ENCODE results near the gene ZNF580. TPM values are rescaled to one million over a fixed set of nuclear protein-coding genes. Genes with fewer than 3 reads are reported as not detected.

The ZNF580 gene
- 5.3 and 8.6 TPM in 2 replicates for total RNA-seq

DNA sequence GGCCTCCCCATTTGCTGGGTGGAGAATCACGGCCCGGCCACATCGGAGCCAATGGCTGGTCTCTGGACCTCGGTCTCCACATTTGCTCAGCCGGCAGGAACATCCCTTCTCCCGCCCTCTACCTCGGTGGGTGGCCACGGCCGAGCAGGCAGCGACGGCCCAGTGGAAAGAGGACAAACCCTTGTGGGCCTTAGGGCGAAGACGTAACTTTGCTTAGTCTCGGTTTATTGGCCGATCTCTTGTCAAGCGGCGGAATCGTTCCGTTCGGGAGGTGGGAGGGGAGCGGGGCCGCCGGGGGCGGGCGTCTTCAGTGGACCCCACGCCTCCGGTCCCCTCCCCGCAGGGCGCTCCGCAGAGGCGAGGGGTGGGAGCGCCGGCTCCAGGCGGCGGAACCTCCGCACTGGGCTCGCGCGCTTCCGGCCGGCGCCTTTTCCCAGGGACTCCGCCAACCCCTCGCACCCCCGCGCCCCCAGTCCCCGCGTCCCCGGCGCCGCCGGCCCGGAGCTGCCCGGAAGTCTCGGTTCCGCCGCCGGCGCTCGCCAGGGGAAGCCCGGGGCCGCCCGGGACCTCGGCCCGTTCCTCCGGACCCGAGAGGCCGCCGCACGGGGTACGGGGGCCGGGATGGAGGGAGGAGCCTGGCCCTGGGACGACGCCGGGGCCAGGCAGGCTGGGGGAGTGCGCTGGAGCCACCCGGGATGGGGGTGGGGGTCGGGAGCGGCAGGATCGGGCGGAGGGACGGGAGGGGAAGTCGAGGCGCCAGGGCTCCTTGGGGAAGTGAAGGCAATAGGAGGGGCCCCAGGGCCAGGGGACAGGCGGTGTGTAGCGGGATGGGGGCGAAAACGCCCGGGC lies at the start of gene ZNF580:
ZNF580 (plus strand) TSS at position 426 of the 849 bp plus-strand sequence. CDS start 1,507 bp downstream, outside the sequence.

GRCh38 chr19:55599468-55599841 lies 41.3 kb upstream of the ZNF580 start, which contains the start of gene FIZ1:
Gene FIZ1 (minus strand): TSS chr19:55599517. CDS start chr19:55597865, 1,652 bp downstream.

GRCh38 chr19:55599842-55600661 lies 40.8 kb upstream of the ZNF580 start, which contains the start of gene ZNF524:
Gene ZNF524 (plus strand): TSS chr19:55600288. CDS start chr19:55602113, 1,825 bp downstream.

DNA sequence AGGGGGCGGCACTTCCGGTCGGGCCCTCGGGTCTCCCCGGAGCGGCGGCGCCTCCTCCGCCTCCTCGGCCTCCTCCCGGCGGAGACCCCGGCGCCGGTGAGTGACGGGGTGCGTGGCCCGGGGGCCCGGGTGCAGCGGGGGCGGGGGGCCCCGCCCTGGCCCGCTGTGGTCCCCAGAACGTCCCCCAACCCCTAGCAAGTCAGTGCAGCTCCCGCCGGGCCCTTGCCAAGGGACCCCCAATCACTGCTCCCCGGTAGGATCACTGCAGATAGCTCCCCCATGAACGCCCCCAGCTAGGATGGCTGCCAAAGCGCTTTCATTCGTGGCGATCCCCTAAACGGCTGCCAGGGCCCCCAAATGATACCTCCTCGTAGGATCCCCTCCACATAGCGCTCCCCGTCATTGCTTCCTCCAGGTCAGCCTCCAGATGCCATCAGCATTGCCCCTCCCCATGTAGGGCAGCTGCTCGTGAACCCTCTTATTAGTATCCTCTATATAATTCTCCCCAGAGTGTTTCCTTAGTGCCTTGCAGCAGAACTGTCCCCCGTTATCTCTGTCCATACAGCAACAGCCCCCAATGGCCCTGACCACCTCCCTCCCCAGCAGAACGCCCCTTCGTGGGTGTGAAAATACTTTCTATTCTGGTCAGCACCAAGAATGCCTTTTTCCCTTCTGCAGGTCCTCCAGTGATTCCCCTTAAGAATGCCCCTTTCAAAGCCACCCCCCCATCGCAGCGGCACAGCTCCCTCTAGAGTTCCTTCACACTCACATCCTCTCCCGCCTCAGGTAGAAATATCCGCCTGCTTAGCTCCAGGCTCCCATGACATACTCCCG lies 34.9 kb upstream of the ZNF580 start, which contains the start of gene ZNF865:
ZNF865 (plus strand) TSS at position 11 of the 834 bp plus-strand sequence. CDS start 7,972 bp downstream, outside the sequence.

DNA sequence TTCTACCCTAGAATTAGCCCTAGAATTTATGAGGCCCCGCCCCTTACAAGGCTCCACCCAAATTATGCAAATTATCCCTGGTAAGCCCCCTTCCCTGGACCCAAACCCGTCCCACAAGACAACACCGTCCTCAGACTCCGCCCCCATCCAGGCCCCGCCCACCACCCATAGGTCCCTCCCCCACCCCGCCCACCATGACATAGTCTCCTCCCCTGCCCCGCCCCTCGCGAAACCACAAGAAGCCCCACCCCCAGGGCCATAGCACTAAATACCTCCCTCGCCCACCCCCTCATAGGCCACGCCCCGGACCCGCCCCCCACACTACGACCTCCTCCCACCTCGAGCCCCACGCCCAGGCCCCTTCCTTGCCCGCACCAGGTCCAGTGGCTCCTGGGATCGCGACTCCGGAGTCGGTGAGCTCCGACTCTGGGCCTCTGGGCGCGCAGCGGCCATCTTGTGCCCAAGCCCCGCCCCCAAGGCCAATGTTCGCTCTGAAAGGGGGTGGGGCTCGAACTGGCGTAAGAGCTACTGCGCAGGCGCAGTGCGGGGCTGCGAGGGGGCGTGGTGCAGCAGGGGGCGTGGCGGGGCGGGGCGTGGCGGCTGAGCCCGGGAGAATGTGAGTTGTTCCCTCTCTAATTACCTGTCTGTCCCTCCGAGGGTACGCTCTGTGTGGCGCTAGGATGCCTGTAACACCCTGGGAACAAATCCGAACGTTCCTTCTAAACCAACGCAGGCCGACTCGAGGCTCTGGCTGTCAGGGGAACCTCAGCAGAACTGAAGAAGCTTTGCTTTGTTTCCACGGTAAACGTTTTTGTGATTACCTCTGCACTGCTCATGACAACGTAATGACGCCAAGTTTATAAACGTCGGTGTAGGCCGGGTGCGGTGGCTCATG lies 16.4 kb upstream of the ZNF580 start, which contains the start of gene ZNF784:
ZNF784 (minus strand) TSS at position 458 of the 895 bp plus-strand sequence; CDS start at position 453, 5 bp downstream.

GRCh38 chr19:55643003-55643886 lies 2.4 kb downstream of the ZNF580 start, which contains the start of gene ZNF581:
Gene ZNF581 (plus strand): TSS chr19:55643649. CDS start chr19:55644572, 923 bp downstream.

GRCh38 chr19:55647732-55648584 lies 7.2 kb downstream of the ZNF580 start, which contains the start of gene CCDC106:
Gene CCDC106 (plus strand): TSS chr19:55648212. CDS start chr19:55649047, 835 bp downstream.

GRCh38 chr19:55654868-55655647 lies 14.3 kb downstream of the ZNF580 start, which contains the start of gene U2AF2:
Gene U2AF2 (plus strand): TSS chr19:55655035. CDS start chr19:55655105, 70 bp downstream.

DNA sequence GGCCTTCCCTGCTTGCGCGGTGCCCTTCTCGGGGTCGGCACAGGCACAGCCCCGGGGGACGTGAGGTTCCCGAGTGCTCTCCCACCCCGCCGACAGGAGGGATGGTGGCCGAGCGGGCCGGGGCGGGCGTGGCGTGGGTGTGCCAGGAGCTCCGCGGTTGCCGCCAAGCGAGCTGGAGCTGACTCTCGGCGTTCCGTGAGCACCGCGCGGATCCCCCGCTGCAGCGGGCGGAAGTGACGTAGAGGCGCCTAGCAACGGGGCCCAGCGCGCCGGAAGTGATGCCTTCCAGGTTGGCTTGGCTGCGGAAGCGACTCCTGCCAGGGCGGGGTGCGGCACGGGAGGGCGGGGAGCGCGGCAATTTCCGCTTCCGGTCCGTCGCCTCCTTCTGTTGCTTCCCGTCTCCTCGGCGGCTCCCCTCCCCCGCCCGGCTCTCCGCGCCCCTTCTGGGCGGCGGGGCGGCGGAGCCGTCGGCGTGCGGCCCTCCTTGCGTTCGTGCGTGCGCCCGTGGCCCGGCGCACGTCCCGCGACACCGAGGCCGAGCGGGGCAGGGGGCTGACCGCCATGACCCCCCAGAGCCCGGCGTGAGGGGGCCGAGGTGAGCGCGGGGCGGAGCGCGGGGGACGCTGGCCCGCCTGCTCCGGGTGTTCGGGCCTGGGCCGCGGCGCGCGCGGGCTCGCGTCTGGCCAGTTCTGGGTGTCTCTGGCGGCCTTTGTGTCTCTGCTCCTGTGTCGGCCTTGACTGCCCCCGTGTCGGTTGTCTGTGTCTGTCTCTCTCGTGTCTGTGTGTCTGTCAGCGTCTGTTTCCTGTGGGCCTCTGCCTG lies 34.2 kb downstream of the ZNF580 start, which contains the start of gene EPN1:
EPN1 (plus strand) TSS at position 386 of the 820 bp plus-strand sequence. CDS start 3,402 bp downstream, outside the sequence.

Other genes starting within 250 kb of the ZNF580 start
- gene UBE2S, start 233.2 kb upstream of the ZNF580 start, total RNA-seq: 32.4 and 36.3 TPM in 2 replicates
- gene SHISA7, start 197.7 kb upstream of the ZNF580 start, total RNA-seq: not detected in 2 replicates
- gene ISOC2, start 179.4 kb upstream of the ZNF580 start, total RNA-seq: 48.6 and 53.3 TPM in 2 replicates
- not detected in 2 replicates for gene C19orf85, start 176.3 kb upstream of the ZNF580 start, total RNA-seq
- gene ZNF628, start 164.4 kb upstream of the ZNF580 start, total RNA-seq: 2.1 and 2.7 TPM in 2 replicates
- gene NAT14, start 155.8 kb upstream of the ZNF580 start, total RNA-seq: 3.8 and 5.6 TPM in 2 replicates
- gene SSC5D, start 152.6 kb upstream of the ZNF580 start, total RNA-seq: 23.4 and 33.8 TPM in 2 replicates
- not detected in 2 replicates for gene SBK2, start 103.9 kb upstream of the ZNF580 start, total RNA-seq
- gene SBK3, start 95.5 kb upstream of the ZNF580 start, total RNA-seq: 0.11 TPM in 1 of 2 replicates, not detected in the other
- gene ZNF579, start 60.2 kb upstream of the ZNF580 start, total RNA-seq: 6.5 and 8.9 TPM in 2 replicates
- gene FIZ1, start 41.5 kb upstream of the ZNF580 start, total RNA-seq: 3.4 and 5.1 TPM in 2 replicates
- gene ZNF524, start 40.7 kb upstream of the ZNF580 start, total RNA-seq: 6.6 and 7.1 TPM in 2 replicates
- 1.2 and 1.3 TPM in 2 replicates for gene ZNF865, start 35.4 kb upstream of the ZNF580 start, total RNA-seq
- 4.7 and 6.2 TPM in 2 replicates for gene ZNF784, start 16.4 kb upstream of the ZNF580 start, total RNA-seq
- gene ZNF581, start 2.6 kb downstream of the ZNF580 start, total RNA-seq: 17.6 and 20.4 TPM in 2 replicates
- gene CCDC106, start 7.2 kb downstream of the ZNF580 start, total RNA-seq: 6.9 and 7.4 TPM in 2 replicates
- 65.0 and 66.0 TPM in 2 replicates for gene U2AF2, start 14.0 kb downstream of the ZNF580 start, total RNA-seq
- 48.3 and 57.5 TPM in 2 replicates for gene EPN1, start 34.2 kb downstream of the ZNF580 start, total RNA-seq
- gene NLRP9, start 97.4 kb downstream of the ZNF580 start, total RNA-seq: not detected in 2 replicates
- not detected in 2 replicates for gene RFPL4A, start 118.1 kb downstream of the ZNF580 start, total RNA-seq
- gene RFPL4AL1, start 128.1 kb downstream of the ZNF580 start, total RNA-seq: not detected in 2 replicates
- not detected in 2 replicates for gene NLRP11, start 191.0 kb downstream of the ZNF580 start, total RNA-seq
- gene NLRP4, start 195.5 kb downstream of the ZNF580 start, total RNA-seq: not detected in 2 replicates

Measured in articular chondrocyte of knee joint (primary cell).